ENCODE results near the gene APBA2.

The APBA2 gene

DNA sequence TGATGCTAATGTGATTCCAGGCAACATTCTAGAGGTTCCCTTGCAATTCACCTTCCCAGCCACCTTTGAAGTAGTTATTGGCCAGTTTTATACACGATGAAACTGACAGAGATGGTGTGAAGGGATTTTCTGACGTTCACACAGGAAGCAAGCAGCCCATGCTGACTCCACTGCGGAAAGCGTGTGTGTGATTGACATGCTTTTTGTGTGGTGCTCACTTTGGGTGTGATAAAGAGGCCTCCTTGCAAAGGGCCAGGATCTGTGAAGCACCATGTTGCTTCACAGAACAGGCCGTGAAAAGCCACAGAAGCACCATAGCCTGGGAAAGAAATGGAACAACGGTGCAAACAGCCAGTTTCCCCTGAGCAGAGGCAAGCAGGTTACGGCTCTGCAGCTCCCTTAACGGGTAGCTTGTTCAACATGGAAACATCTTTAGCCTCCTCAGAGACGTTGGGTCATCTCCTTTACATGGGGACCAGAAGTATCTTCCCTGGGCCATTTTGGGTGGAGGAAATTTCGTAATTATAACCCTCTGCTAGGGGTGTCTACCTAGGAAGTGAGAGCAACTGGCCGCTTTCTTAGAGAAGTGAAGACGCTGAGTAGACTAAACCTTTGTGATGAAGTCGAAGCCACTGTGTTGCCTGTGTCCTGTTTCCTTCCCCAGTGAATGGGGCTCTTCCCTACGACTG is 108.5 kb downstream of the APBA2 start:
- no peaks in the 10 kb centered on the region for H3K27me3 ChIP-seq (ENCODE audit: control insufficient read depth in 1 of 2, insufficient read depth in 2 of 2, low read length in 2 of 2)
- no peak overlapping the region for H3K9ac ChIP-seq (ENCODE audit: low read length in 2 of 2)
- H3K9me3 ChIP-seq (ENCODE audit: control insufficient read depth in 2 of 2, low read length in 2 of 2), result no peaks in the 10 kb centered on the region
- no peaks in the 10 kb centered on the region for H3K4me1 ChIP-seq (ENCODE audit: control insufficient read depth, insufficient read depth, low read length)
- no peak overlapping the region for H3K27ac ChIP-seq (ENCODE audit: low read length)
- H3K36me3 ChIP-seq (ENCODE audit: control insufficient read depth in 2 of 2, insufficient read depth in 2 of 2, low read length in 2 of 2), result no peaks in the 10 kb centered on the region
- no peak overlapping the region for H3K4me3 ChIP-seq (ENCODE audit: low read length in 2 of 2)

DNA sequence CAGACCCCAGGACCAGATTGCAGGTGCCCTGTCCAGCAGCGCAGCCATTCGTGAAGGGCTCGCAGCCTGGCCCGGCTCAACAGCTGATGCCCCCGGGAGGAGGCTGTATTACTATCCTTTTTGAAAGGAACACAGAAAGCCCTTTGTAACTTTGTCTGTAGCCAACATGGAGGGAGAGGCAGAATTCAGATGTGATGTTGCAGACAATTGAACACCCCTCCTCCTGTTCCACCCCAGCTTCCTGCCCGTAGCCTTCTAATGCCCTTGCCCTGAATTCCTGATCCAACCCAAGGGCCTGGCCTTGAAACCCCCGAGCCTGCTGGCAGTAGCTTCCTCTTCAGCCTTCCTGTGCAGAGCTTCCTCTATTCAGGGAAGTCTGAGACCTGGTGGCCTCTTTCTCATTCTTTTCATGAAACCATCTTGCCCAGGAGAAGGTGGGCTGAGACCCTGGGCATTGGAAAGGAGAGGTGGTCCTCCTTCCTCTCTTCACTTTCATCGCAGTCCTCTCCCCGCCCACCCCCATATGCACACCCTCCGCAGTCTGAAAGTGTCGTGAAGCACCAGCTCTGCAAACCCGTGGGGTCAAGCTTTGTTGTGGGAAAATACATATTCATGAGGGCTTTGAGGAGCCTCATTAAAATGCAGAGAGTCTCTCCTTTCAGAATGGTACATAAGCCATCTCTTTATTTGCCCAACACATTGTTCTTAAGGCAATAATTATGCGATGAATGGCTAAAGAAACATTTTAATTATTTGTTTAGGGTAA is 109.2 kb downstream of the APBA2 start:
- Histone ChIP-seq H3K4me3 (ENCODE audit: low read length in 2 of 2) (no peak overlapping the region), H3K4me1 (ENCODE audit: control insufficient read depth, insufficient read depth, low read length) (no peaks in the 10 kb centered on the region), H3K36me3 (ENCODE audit: control insufficient read depth in 2 of 2, insufficient read depth in 2 of 2, low read length in 2 of 2) (no peaks in the 10 kb centered on the region), H3K27ac (ENCODE audit: low read length) (no peak overlapping the region), H3K9me3 (ENCODE audit: control insufficient read depth in 2 of 2, low read length in 2 of 2) (no peaks in the 10 kb centered on the region), H3K9ac (ENCODE audit: low read length in 2 of 2) (no peak overlapping the region), H3K27me3 (ENCODE audit: control insufficient read depth in 1 of 2, insufficient read depth in 2 of 2, low read length in 2 of 2) (no peaks in the 10 kb centered on the region)

DNA sequence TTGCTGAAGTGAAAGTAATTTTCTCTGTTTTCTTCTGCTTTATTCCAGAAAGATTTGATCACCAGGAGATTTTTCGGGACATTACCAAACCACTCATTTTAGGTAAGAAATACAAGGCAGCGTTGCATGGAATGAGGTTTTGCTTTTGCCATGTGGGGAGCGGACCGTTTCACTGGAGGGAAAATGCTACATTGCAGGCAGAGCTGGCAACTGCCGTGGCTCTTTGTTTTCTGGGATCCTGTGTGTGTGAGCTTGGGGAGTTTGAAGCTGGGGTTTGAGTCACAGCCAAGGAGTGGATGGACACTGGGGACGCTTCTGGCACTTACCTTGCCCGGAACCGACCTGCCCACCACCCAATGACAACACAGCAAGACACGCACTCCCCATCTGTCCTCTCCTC is 109.9 kb downstream of the APBA2 start:
- H3K27me3 ChIP-seq (ENCODE audit: control insufficient read depth in 1 of 2, insufficient read depth in 2 of 2, low read length in 2 of 2), result no peaks in the 10 kb centered on the region
- no peaks in the 10 kb centered on the region for H3K9me3 ChIP-seq (ENCODE audit: control insufficient read depth in 2 of 2, low read length in 2 of 2)
- no peaks in the 10 kb centered on the region for H3K36me3 ChIP-seq (ENCODE audit: control insufficient read depth in 2 of 2, insufficient read depth in 2 of 2, low read length in 2 of 2)
- no peak overlapping the region for H3K9ac ChIP-seq (ENCODE audit: low read length in 2 of 2)
- H3K27ac ChIP-seq (ENCODE audit: low read length), result no peak overlapping the region
- no peaks in the 10 kb centered on the region for H3K4me1 ChIP-seq (ENCODE audit: control insufficient read depth, insufficient read depth, low read length)
- H3K4me3 ChIP-seq (ENCODE audit: low read length in 2 of 2), result no peak overlapping the region

DNA sequence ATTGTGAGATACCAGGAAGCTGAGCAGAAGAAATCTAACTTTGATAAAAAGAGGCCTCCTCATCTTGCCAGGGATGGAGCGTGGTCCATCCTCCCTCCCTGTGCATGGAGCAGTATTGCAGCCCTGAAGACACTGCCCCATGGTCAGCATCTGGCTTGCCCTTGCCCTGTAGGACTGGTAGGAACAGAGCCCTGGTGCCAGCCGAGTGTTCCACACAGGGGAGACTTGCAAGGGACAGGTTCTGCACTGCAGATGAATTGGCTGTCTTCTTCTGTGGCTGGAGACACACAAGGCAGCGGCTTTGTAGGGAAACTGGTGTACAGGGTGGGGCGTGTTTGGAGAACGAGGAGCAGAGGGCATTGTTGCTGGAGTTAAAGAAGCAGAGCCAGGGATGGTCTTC is 110.5 kb downstream of the APBA2 start:
- no peaks in the 10 kb centered on the region for H3K27me3 ChIP-seq (ENCODE audit: control insufficient read depth in 1 of 2, insufficient read depth in 2 of 2, low read length in 2 of 2)
- no peaks in the 10 kb centered on the region for H3K4me1 ChIP-seq (ENCODE audit: control insufficient read depth, insufficient read depth, low read length)
- no peaks in the 10 kb centered on the region for H3K9me3 ChIP-seq (ENCODE audit: control insufficient read depth in 2 of 2, low read length in 2 of 2)
- H3K27ac ChIP-seq (ENCODE audit: low read length), result no peak overlapping the region
- H3K36me3 ChIP-seq (ENCODE audit: control insufficient read depth in 2 of 2, insufficient read depth in 2 of 2, low read length in 2 of 2), result no peaks in the 10 kb centered on the region
- no peak overlapping the region for H3K4me3 ChIP-seq (ENCODE audit: low read length in 2 of 2)
- no peak overlapping the region for H3K9ac ChIP-seq (ENCODE audit: low read length in 2 of 2)

DNA sequence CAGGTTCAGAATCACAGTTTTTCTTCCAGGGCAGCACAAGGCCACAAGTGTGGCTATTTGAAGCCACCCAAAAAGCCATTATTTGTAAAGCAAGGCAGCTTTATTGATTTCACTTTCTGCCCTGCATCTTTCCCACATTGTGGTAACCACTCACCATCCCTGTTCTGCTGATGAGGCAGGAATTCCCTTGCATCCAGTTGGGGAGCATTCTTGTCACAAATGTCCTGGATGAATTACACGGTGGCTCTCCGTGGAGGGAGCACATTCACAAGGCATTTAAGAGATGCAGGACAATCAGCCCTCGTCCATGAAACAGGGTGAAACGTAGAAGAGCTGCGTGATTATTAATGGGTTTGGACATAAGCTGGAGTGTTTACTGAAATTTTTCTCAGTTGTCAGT is 111.2 kb downstream of the APBA2 start:
- H3K9ac ChIP-seq (ENCODE audit: low read length in 2 of 2), result no peak overlapping the region

DNA sequence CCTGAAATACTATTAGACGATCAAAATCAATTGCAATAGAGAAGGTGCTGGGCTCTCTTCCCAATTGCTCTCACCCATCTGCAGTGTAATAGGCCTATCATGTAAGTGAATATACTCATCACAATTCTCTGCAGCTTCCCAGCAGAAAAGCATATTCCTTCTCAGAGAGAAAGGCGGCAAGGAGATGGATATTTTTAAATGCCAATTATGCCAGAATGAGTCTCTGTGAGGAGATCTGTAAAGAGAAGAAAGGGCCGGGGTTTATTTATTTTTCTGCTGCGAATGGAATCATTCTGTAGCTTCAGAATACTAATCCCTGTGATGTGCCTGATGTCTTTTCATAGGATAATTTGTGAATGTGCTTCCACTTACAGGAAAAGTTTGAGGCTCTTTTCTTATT is 112.0 kb downstream of the APBA2 start:
- H3K27me3 ChIP-seq (ENCODE audit: control insufficient read depth in 1 of 2, insufficient read depth in 2 of 2, low read length in 2 of 2), result no peaks in the 10 kb centered on the region
- H3K27ac ChIP-seq (ENCODE audit: low read length), result no peak overlapping the region
- H3K4me1 ChIP-seq (ENCODE audit: control insufficient read depth, insufficient read depth, low read length), result no peaks in the 10 kb centered on the region
- no peaks in the 10 kb centered on the region for H3K9me3 ChIP-seq (ENCODE audit: control insufficient read depth in 2 of 2, low read length in 2 of 2)
- no peak overlapping the region for H3K9ac ChIP-seq (ENCODE audit: low read length in 2 of 2)
- no peak overlapping the region for H3K4me3 ChIP-seq (ENCODE audit: low read length in 2 of 2)
- no peaks in the 10 kb centered on the region for H3K36me3 ChIP-seq (ENCODE audit: control insufficient read depth in 2 of 2, insufficient read depth in 2 of 2, low read length in 2 of 2)

More for the DNA sequence above, 111.2 kb downstream of the APBA2 start:
- Histone ChIP-seq H3K36me3 (ENCODE audit: control insufficient read depth in 2 of 2, insufficient read depth in 2 of 2, low read length in 2 of 2) (no peaks in the 10 kb centered on the region), H3K9me3 (ENCODE audit: control insufficient read depth in 2 of 2, low read length in 2 of 2) (no peaks in the 10 kb centered on the region), H3K4me1 (ENCODE audit: control insufficient read depth, insufficient read depth, low read length) (no peaks in the 10 kb centered on the region), H3K4me3 (ENCODE audit: low read length in 2 of 2) (no peak overlapping the region), H3K27me3 (ENCODE audit: control insufficient read depth in 1 of 2, insufficient read depth in 2 of 2, low read length in 2 of 2) (no peaks in the 10 kb centered on the region), H3K27ac (ENCODE audit: low read length) (no peak overlapping the region)

DNA sequence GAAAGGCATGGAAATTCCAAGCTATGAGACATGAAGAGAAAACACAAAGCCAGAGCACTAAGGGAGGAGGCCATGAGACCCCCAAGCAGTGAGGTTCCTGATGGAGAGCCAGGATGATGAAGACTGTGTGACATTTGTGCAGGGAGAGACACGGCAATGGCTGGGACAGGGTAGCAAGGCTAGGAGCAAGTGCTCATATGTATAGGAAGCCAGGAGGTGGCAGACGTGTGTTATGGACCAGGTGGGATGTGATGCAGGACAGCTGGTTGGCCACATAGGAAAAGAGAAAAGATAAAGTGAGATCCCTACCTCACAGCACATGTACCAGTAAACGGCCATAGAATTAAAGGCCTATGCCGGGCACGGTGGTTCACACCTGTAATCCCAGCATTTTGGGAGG is 112.7 kb downstream of the APBA2 start:
- Histone ChIP-seq H3K9me3 (ENCODE audit: control insufficient read depth in 2 of 2, low read length in 2 of 2) (no peaks in the 10 kb centered on the region), H3K4me3 (ENCODE audit: low read length in 2 of 2) (no peak overlapping the region), H3K36me3 (ENCODE audit: control insufficient read depth in 2 of 2, insufficient read depth in 2 of 2, low read length in 2 of 2) (no peaks in the 10 kb centered on the region), H3K27me3 (ENCODE audit: control insufficient read depth in 1 of 2, insufficient read depth in 2 of 2, low read length in 2 of 2) (no peaks in the 10 kb centered on the region), H3K9ac (ENCODE audit: low read length in 2 of 2) (no peak overlapping the region), H3K27ac (ENCODE audit: low read length) (no peak overlapping the region), H3K4me1 (ENCODE audit: control insufficient read depth, insufficient read depth, low read length) (no peaks in the 10 kb centered on the region)

DNA sequence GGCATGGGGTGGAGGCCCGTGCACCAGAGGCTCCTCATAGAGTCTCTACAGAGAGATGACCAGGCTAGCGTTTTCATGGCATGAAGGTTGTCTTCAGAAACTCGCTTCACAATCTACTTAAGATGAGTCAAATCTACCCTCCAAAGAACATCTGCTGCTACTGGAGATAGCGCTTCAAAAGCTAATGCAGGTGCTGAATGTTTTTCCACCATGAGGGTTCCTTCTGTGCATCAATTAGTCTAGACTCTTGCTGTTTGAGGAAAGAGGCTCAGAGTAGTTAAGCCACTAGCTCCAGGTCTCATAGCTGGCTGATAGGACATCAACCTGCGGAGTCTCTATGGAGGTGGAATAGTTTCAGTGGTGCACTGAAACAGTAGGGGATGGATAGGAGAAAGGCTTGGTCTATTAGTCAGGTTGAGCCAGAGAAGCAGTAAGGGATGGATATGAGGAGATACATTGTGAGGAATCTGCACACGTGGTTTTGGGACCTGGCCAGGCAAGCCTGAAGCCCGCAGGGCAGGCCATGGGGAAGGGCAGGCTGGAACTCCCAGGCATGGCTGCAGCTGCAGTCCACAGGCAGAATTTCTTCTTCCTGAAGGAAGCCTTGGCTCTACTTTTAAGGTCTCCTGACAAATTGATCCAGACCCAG is 117.5 kb downstream of the APBA2 start:
- no peaks in the 10 kb centered on the region for H3K4me1 ChIP-seq (ENCODE audit: control insufficient read depth, insufficient read depth, low read length)
- no peaks in the 10 kb centered on the region for H3K9me3 ChIP-seq (ENCODE audit: control insufficient read depth in 2 of 2, low read length in 2 of 2)
- H3K27me3 ChIP-seq (ENCODE audit: control insufficient read depth in 1 of 2, insufficient read depth in 2 of 2, low read length in 2 of 2), result no peaks in the 10 kb centered on the region
- no peak overlapping the region for H3K9ac ChIP-seq (ENCODE audit: low read length in 2 of 2)
- H3K27ac ChIP-seq (ENCODE audit: low read length), result no peak overlapping the region
- H3K4me3 ChIP-seq (ENCODE audit: low read length in 2 of 2), result no peak overlapping the region
- no peaks in the 10 kb centered on the region for H3K36me3 ChIP-seq (ENCODE audit: control insufficient read depth in 2 of 2, insufficient read depth in 2 of 2, low read length in 2 of 2)

DNA sequence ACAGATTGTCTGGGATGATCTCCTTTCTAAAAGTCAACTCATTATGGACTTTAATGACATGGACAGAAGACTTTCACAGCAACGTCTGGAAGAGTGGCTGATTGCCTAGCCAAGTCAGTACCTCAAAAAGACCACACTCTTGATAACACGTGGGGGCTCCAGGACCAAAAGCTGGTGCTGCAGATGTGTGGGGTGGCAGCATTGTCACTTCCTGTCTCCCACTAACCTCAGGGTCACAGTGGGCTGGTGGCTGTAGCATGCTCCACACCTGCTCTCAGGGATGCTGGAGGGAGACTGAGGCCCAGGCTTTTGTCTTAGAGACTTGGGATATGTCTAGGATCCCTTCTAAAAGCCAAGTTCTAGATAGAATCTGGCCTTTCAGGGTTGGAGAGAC is 118.1 kb downstream of the APBA2 start:
- Histone ChIP-seq H3K9ac (ENCODE audit: low read length in 2 of 2) (no peak overlapping the region), H3K4me3 (ENCODE audit: low read length in 2 of 2) (no peak overlapping the region), H3K4me1 (ENCODE audit: control insufficient read depth, insufficient read depth, low read length) (no peaks in the 10 kb centered on the region), H3K27me3 (ENCODE audit: control insufficient read depth in 1 of 2, insufficient read depth in 2 of 2, low read length in 2 of 2) (no peaks in the 10 kb centered on the region), H3K9me3 (ENCODE audit: control insufficient read depth in 2 of 2, low read length in 2 of 2) (no peaks in the 10 kb centered on the region), H3K27ac (ENCODE audit: low read length) (no peak overlapping the region), H3K36me3 (ENCODE audit: control insufficient read depth in 2 of 2, insufficient read depth in 2 of 2, low read length in 2 of 2) (no peaks in the 10 kb centered on the region)

DNA sequence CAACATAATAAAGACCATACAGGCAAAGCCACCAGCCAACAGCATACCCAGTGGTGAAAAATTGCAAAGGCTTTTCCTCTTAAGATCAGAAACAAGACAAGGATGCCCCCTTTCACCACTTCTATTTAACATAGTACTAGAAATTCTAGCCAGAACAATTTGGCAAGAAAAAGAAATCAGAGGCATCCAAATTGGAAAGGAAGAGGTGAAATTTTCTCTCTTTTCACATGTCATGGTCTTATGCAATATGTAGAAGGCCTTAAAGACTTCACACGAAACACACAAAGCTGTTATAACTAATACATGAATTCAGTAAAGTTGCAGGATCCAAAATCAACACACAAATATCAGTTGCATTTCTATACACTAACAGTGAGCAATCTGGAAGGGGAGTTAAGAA is 120.2 kb downstream of the APBA2 start:
- Histone ChIP-seq H3K27me3 (ENCODE audit: control insufficient read depth in 1 of 2, insufficient read depth in 2 of 2, low read length in 2 of 2) (no peaks in the 10 kb centered on the region), H3K27ac (ENCODE audit: low read length) (no peak overlapping the region), H3K4me1 (ENCODE audit: control insufficient read depth, insufficient read depth, low read length) (no peaks in the 10 kb centered on the region), H3K9ac (ENCODE audit: low read length in 2 of 2) (no peak overlapping the region), H3K9me3 (ENCODE audit: control insufficient read depth in 2 of 2, low read length in 2 of 2) (no peaks in the 10 kb centered on the region), H3K4me3 (ENCODE audit: low read length in 2 of 2) (no peak overlapping the region), H3K36me3 (ENCODE audit: control insufficient read depth in 2 of 2, insufficient read depth in 2 of 2, low read length in 2 of 2) (no peaks in the 10 kb centered on the region)

DNA sequence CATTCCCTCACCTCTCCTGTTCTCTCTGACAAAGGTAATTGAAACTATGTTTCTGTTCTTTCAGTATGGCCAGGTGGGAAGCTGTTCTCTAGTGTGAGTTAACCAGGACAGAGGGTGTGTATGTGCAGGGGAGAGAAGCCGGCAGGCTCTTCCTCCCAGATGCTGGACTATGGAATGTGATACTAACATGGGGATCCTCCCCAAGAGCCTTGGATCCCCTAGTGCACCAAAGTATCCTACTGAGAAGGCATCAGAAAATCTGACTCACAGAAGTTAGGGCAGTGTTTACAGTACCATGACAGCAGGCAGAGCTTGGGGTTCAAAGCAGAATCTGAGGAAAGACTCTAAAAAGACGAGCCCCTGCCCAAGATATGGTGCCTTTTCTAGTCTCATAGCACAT is 123.1 kb downstream of the APBA2 start:
- no peaks in the 10 kb centered on the region for H3K36me3 ChIP-seq (ENCODE audit: control insufficient read depth in 2 of 2, insufficient read depth in 2 of 2, low read length in 2 of 2)
- H3K27ac ChIP-seq (ENCODE audit: low read length), result no peak overlapping the region
- no peaks in the 10 kb centered on the region for H3K27me3 ChIP-seq (ENCODE audit: control insufficient read depth in 1 of 2, insufficient read depth in 2 of 2, low read length in 2 of 2)

More for the DNA sequence above, 123.1 kb downstream of the APBA2 start:
- H3K9ac ChIP-seq (ENCODE audit: low read length in 2 of 2), result no peak overlapping the region
- H3K4me3 ChIP-seq (ENCODE audit: low read length in 2 of 2), result no peak overlapping the region
- H3K9me3 ChIP-seq (ENCODE audit: control insufficient read depth in 2 of 2, low read length in 2 of 2), result no peaks in the 10 kb centered on the region
- no peaks in the 10 kb centered on the region for H3K4me1 ChIP-seq (ENCODE audit: control insufficient read depth, insufficient read depth, low read length)
